OCI-LY3 (cell line): Measurements from ENCODE around the gene PARP8.
"Not testable (repeated sequence)": the region's sequence is repeated elsewhere in the genome, so short reads cannot be mapped to it uniquely, and the experiment has no call there.

ENCODE experiments used
- H2AFZ ChIP-seq: fragments of 200-600, 300-600 bp; shearing (Covaris generic); 2 replicates; pipeline ENCODE4 v1.6.0; 2014; ENCODE audit warnings: antibody characterized with exemption, low read depth, low read length
- H3K27ac ChIP-seq: fragments of 200-600, 300-600 bp; sonication (generic); 2 replicates; pipeline ENCODE4 v1.5.1; 2014; ENCODE audit warnings: mild to moderate bottlenecking, low read length, moderate library complexity, mixed read lengths
- H3K27me3 ChIP-seq: fragments of 200-600, 300-600 bp; sonication (generic); 2 replicates; pipeline ENCODE4 v1.6.1; 2014; ENCODE audit warnings: low read depth, low read length, mixed read lengths
- H3K36me3 ChIP-seq: fragments of 200-600, 300-600 bp; sonication (generic); replicated peaks from 2 replicates; pipeline ENCODE3; 2014; ENCODE audit warnings: low read depth, low read length, mixed read lengths
- H3K4me1 ChIP-seq: fragments of 300-600, 200-600 bp; sonication (generic); 2 replicates; pipeline ENCODE4 v1.6.1; 2014; ENCODE audit warnings: low read length, mixed read lengths
- H3K4me2 ChIP-seq: fragments of 200-600, 300-600 bp; sonication (generic); 2 replicates; pipeline ENCODE4 v1.6.1; 2014; ENCODE audit warnings: low read length, mixed read lengths
- H3K4me3 ChIP-seq: fragments of 300-600, 200-600 bp; sonication (generic); 2 replicates; pipeline ENCODE4 v1.5.1; 2014; ENCODE audit warnings: antibody characterized with exemption, mild to moderate bottlenecking, low read length, moderate library complexity
- H3K79me2 ChIP-seq: fragments of 300-600, 200-600 bp; shearing (Covaris generic); 2 replicates; pipeline ENCODE4 v1.6.1; 2014; ENCODE audit warnings: mild to moderate bottlenecking, low read length, mixed read lengths
- H3K9ac ChIP-seq: fragments of 300-600, 200-600 bp; shearing (Covaris generic); 2 replicates; pipeline ENCODE4 v1.6.0; 2014; ENCODE audit warnings: mild to moderate bottlenecking, low read length, moderate library complexity
- H3K9me3 ChIP-seq: fragments of 200-600, 300-600 bp; shearing (Covaris generic); 2 replicates; pipeline ENCODE4 v1.6.1; 2014; ENCODE audit warnings: low read length, mixed read lengths; ENCODE audit not compliant: insufficient read depth
- H4K20me1 ChIP-seq: fragments of 200-600, 300-600 bp; sonication (generic); 2 replicates; pipeline ENCODE4 v1.6.1; 2016; ENCODE audit warnings: low read length, mixed read lengths; ENCODE audit not compliant: insufficient read depth
- EZH2phosphoT487 ChIP-seq: fragments of 200-600 bp; shearing (Covaris generic); IDR thresholded peaks from 2 replicates; pipeline ENCODE4 v1.6.1; 2018; ENCODE audit warnings: antibody characterized with exemption, mixed run types, low read depth
- TF ChIP-seq, protein P1 (sequence below): fragments of 200-600, 300-600 bp; sonication (generic); IDR thresholded peaks from 2 replicates; pipeline ENCODE4 v1.5.1; 2014; ENCODE audit warnings: antibody characterized with exemption, low read length, low read depth

PARP8 gene

GRCh38 chr5:50657044-50657443 lies 9.4 kb upstream of the PARP8 start:
- no peaks in the 10 kb centered on the region for H3K9me3 ChIP-seq
- H3K9ac ChIP-seq: no peak overlapping the region
- no peak overlapping the region for H3K4me2 ChIP-seq
- TF ChIP-seq, protein P1, sequence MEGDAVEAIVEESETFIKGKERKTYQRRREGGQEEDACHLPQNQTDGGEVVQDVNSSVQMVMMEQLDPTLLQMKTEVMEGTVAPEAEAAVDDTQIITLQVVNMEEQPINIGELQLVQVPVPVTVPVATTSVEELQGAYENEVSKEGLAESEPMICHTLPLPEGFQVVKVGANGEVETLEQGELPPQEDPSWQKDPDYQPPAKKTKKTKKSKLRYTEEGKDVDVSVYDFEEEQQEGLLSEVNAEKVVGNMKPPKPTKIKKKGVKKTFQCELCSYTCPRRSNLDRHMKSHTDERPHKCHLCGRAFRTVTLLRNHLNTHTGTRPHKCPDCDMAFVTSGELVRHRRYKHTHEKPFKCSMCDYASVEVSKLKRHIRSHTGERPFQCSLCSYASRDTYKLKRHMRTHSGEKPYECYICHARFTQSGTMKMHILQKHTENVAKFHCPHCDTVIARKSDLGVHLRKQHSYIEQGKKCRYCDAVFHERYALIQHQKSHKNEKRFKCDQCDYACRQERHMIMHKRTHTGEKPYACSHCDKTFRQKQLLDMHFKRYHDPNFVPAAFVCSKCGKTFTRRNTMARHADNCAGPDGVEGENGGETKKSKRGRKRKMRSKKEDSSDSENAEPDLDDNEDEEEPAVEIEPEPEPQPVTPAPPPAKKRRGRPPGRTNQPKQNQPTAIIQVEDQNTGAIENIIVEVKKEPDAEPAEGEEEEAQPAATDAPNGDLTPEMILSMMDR: no peak
- no peak for TF ChIP-seq EZH2phosphoT487
- H3K27ac ChIP-seq: no peak overlapping the region
- H3K27me3 ChIP-seq: no peaks in the 10 kb centered on the region
- no peak overlapping the region for H2AFZ ChIP-seq
- H3K79me2 ChIP-seq: no peaks in the 10 kb centered on the region
- no peaks in the 10 kb centered on the region for H3K36me3 ChIP-seq
- H3K4me1 ChIP-seq: peaks cover 12% of the 10 kb centered on the region
- no peaks in the 10 kb centered on the region for H4K20me1 ChIP-seq
- no peak overlapping the region for H3K4me3 ChIP-seq

DNA sequence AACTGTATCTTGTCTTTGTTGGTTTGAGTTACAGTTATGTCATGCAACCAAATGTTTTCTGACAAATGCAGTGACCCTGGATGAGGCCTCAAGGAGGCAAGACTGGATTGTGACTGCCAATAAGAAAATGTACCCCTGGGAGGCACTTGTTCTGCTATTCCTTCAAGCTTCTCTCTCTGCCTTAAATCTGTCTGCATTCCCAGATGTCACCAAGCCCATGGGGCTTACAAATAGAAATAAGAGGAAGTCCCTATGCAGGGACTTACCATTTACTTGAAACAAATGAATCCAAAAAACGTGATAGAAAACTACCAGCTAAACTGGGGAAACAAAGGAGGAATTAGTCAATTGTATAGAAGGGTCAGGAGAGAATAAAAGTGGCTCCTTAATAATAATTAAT lies 8.2 kb upstream of the PARP8 start:
- Histone ChIP-seq H3K79me2 (no peaks in the 10 kb centered on the region), H4K20me1 (no peaks in the 10 kb centered on the region), H3K4me1 (peaks cover 12% of the 10 kb centered on the region)

GRCh38 chr5:50663636-50664035 lies 2.8 kb upstream of the PARP8 start:
- H3K4me2 ChIP-seq: no peak overlapping the region
- H3K36me3 ChIP-seq: no peaks in the 10 kb centered on the region
- no peak overlapping the region for H2AFZ ChIP-seq
- H3K4me3 ChIP-seq: no peak overlapping the region
- H4K20me1 ChIP-seq: no peaks in the 10 kb centered on the region
- H3K9me3 ChIP-seq: no peaks in the 10 kb centered on the region
- H3K27ac ChIP-seq: no peak overlapping the region
- H3K9ac ChIP-seq: no peak overlapping the region
- H3K4me1 ChIP-seq: peaks cover 10% of the 10 kb centered on the region; the same call in 1 of the 2 replicates
- H3K27me3 ChIP-seq: no peaks in the 10 kb centered on the region
- H3K79me2 ChIP-seq: peaks cover 15% of the 10 kb centered on the region
- TF ChIP-seq EZH2phosphoT487: no peak

More for the DNA sequence above, 8.2 kb upstream of the PARP8 start:
- TF ChIP-seq, protein P1: no peak
- TF ChIP-seq EZH2phosphoT487: no peak
- H3K36me3 ChIP-seq: no peaks in the 10 kb centered on the region
- no peaks in the 10 kb centered on the region for H3K9me3 ChIP-seq
- H2AFZ ChIP-seq: no peak overlapping the region
- H3K27me3 ChIP-seq: no peaks in the 10 kb centered on the region
- H3K4me2 ChIP-seq: no peak overlapping the region
- no peak overlapping the region for H3K27ac ChIP-seq
- no peak overlapping the region for H3K4me3 ChIP-seq
- H3K9ac ChIP-seq: no peak overlapping the region

DNA sequence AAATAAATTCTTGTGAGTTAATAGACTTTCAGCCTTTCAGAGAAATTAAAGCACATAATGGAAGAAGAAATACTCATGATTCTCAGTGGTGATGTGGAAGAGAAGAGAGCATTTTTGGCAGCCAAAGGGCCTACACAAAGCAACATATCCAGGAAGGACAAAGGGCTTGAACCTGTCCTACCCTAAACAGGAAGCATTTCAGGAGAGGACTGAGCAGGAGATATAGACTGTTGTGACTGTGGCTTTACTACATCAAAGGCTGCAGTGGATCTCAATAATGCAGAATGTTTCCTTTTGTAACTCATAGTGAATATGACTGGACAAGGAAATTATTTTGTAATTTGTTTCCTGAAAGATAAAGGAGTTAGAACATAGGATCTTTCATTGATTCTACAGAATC lies 1.3 kb upstream of the PARP8 start:
- no peak overlapping the region for H3K4me3 ChIP-seq
- H3K9ac ChIP-seq: no peak overlapping the region
- no peaks in the 10 kb centered on the region for H3K27me3 ChIP-seq
- no peaks in the 10 kb centered on the region for H3K36me3 ChIP-seq
- peaks cover 26% of the 10 kb centered on the region for H3K79me2 ChIP-seq
- peaks cover 13% of the 10 kb centered on the region; the same call in 1 of the 2 replicates for H3K4me1 ChIP-seq
- no peak overlapping the region for H3K4me2 ChIP-seq
- no peak for TF ChIP-seq EZH2phosphoT487
- TF ChIP-seq, protein P1: no peak
- H4K20me1 ChIP-seq: no peaks in the 10 kb centered on the region
- H2AFZ ChIP-seq: no peak overlapping the region
- H3K9me3 ChIP-seq: no peaks in the 10 kb centered on the region
- no peak overlapping the region for H3K27ac ChIP-seq

DNA sequence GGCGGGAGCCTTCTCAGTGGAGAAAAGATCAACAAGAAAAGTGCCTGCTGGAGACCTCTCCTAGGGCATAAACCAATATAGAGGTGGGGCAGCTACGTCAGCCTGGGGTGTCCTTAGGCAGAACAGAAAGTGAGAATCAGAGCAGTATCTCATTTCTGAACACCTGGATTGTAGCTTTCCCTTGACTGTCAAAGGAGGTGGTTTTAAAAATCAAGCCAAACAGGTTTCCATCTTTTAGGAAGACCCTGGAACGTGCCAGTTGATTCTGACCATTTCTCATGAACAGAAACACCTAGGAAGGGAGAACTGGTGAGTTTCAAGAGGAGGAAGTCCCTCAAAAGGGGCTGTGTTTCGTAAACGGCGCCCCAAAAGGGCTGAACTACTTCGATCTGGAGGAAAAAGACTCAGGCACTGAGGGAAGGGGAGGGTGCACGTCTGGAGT lies 655 bp upstream of the PARP8 start:
- not testable (repeated sequence) for H3K36me3 ChIP-seq, H3K9me3 ChIP-seq, H4K20me1 ChIP-seq, H3K27me3 ChIP-seq, H2AFZ ChIP-seq
- Histone ChIP-seq H3K4me2 (peak overlapping the region; percentile 68), H3K27ac (peak overlapping the region; percentile 47; the same call in 1 of the 2 replicates), H3K9ac (peak overlapping the region; percentile 96), H3K4me3 (peak overlapping the region; percentile 99), H3K4me1 (peaks cover 13% of the 10 kb centered on the region; the same call in 1 of the 2 replicates), H3K79me2 (peaks cover 26% of the 10 kb centered on the region)
